ENCODE measurements around the gene MARK3. TPM values are rescaled to one million over a fixed set of nuclear protein-coding genes. Genes with fewer than 3 reads are reported as not detected.

The MARK3 gene
- total RNA-seq, 1 experiment from 2014 or later, result 189 TPM

DNA sequence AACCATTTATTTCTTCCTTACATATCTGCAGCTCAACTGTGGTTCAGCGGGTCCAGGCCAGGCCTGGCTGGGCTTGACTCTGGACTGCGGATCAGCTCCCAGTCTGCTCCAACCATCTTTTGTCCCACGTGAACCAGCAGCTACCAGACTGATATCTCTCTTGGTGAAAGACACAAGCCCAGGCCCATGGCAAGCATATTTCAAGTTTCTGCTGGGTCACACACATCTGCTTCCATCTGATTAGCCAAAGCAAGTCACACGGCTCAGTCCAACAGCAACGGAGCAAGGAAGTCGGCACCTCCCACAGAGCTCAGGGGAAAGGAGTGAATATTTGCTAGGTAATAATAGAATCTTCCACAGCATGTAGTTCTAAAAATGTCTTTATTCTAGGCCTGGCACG lies 24.7 kb upstream of the MARK3 start:
- BruUV-seq (replicated peaks), result no TSS peak
- POLR2A ChIA-PET (ENCODE audit: unreplicated experiment), result no interaction called here
- Histone ChIP-seq H3K4me3 (no peak overlapping the region), H3K9me2 (ENCODE audit: insufficient read depth) (no peaks in the 10 kb centered on the region), H3K4me2 (no peak overlapping the region), H3K4me1 (replicated peaks; ENCODE audit: insufficient read depth) (peaks cover 39% of the 10 kb centered on the region), H3K27me3 (ENCODE audit: insufficient read depth, low read depth) (no peaks in the 10 kb centered on the region), H3K27ac (peak overlapping the region; percentile 86; the same call in 1 of the 2 replicates), H3K9me3 (ENCODE audit: insufficient read depth, low read depth) (peaks cover 31% of the 10 kb centered on the region), H3F3A (ENCODE audit: insufficient read depth, low read depth) (peaks cover 47% of the 10 kb centered on the region), H3K79me2 (ENCODE audit: low read depth) (no peaks in the 10 kb centered on the region), H3K36me3 (ENCODE audit: low read depth) (peaks cover 13% of the 10 kb centered on the region; the same call in 1 of the 2 replicates), H2AFZ (no peak overlapping the region), H4K20me1 (ENCODE audit: insufficient read depth) (no peaks in the 10 kb centered on the region)
- TF ChIP-seq, protein P1, sequence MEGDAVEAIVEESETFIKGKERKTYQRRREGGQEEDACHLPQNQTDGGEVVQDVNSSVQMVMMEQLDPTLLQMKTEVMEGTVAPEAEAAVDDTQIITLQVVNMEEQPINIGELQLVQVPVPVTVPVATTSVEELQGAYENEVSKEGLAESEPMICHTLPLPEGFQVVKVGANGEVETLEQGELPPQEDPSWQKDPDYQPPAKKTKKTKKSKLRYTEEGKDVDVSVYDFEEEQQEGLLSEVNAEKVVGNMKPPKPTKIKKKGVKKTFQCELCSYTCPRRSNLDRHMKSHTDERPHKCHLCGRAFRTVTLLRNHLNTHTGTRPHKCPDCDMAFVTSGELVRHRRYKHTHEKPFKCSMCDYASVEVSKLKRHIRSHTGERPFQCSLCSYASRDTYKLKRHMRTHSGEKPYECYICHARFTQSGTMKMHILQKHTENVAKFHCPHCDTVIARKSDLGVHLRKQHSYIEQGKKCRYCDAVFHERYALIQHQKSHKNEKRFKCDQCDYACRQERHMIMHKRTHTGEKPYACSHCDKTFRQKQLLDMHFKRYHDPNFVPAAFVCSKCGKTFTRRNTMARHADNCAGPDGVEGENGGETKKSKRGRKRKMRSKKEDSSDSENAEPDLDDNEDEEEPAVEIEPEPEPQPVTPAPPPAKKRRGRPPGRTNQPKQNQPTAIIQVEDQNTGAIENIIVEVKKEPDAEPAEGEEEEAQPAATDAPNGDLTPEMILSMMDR (conservative IDR thresholded peaks at IDR 0.05), result no peak
- no peak for TF ChIP-seq EZH2 (IDR thresholded peaks at IDR 0.05; ENCODE audit: low read depth)
- intact Hi-C loops (cut with micrococcal nuclease; ENCODE audit: unreplicated experiment), result no loop called here
- no peak for DNase-seq
- CTCF ChIA-PET, result interaction anchor here (0.9 kb wide), 1 partner anchor 32 kb away, joined by 3 read pairs; no protein-coding TSS in a partner anchor

DNA sequence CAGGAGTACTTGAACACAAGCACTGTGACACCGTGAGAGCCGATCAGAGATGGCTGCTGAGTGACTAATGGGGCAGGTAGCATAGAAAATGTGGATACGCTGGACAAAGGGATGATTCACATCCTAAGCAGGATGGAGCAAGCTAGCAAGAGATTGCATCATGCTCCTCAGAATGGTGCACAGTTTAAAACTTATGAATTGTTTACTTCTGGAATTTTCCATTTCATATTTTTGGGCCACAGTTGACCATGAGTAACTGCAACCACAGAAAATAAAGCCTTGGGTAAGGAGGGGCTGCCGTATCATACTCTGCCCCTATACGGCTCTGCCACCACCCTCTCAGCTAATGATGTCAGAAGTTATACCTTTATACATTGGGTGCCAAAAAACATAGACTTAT lies 23.3 kb upstream of the MARK3 start:
- Histone ChIP-seq H3K9me2 (ENCODE audit: insufficient read depth) (no peaks in the 10 kb centered on the region), H4K20me1 (ENCODE audit: insufficient read depth) (no peaks in the 10 kb centered on the region), H2AFZ (peak overlapping the region; percentile 46), H3K36me3 (ENCODE audit: low read depth) (peaks cover 13% of the 10 kb centered on the region; the same call in 1 of the 2 replicates), H3K27ac (peak overlapping the region; percentile 86), H3K79me2 (ENCODE audit: low read depth) (no peaks in the 10 kb centered on the region), H3K27me3 (ENCODE audit: insufficient read depth, low read depth) (no peaks in the 10 kb centered on the region), H3K9me3 (ENCODE audit: insufficient read depth, low read depth) (peaks cover 31% of the 10 kb centered on the region), H3K4me2 (peak overlapping the region; percentile 35), H3K4me1 (replicated peaks; ENCODE audit: insufficient read depth) (peaks cover 26% of the 10 kb centered on the region), H3F3A (ENCODE audit: insufficient read depth, low read depth) (peaks cover 35% of the 10 kb centered on the region), H3K4me3 (peak overlapping the region; percentile 4; the same call in 1 of the 2 replicates)
- no TSS peak for BruUV-seq (replicated peaks)
- DNase-seq, result peak; percentile 58 to 99
- POLR2A ChIA-PET (ENCODE audit: unreplicated experiment), result interaction anchor here (0.6 to 0.7 kb wide), 3 partner anchors 15 to 266 kb away, joined by 3 to 6 read pairs (median 4); no protein-coding TSS in a partner anchor
- TF ChIP-seq, protein P1 (conservative IDR thresholded peaks at IDR 0.05), result no peak
- TF ChIP-seq EZH2 (IDR thresholded peaks at IDR 0.05; ENCODE audit: low read depth), result no peak
- CTCF ChIA-PET, result interaction anchor here (0.6 kb wide), 1 partner anchor 347 kb away, joined by 3 read pairs; no protein-coding TSS in a partner anchor
- intact Hi-C loops (cut with micrococcal nuclease; ENCODE audit: unreplicated experiment), result no loop called here

DNA sequence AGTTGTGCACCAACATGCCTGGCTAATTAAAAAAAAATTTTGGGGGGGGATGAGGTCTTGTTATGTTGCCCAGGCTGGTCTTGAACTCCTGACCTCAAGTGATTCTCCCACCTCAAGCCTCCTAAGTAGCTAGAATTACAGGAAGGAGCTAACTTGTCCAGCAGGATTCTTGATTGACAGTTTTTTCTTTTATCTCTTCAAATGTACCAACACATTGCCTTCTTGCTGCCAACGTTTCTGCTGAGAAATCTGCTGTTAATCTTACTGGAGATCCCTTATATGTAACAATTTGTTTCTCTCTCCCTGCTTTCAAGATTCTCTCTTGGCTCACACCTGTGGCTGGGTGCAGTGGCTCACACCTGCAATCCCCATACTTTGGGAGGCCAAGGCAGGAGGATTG lies 22.4 kb upstream of the MARK3 start:
- Histone ChIP-seq H3K36me3 (ENCODE audit: low read depth) (peaks cover 13% of the 10 kb centered on the region; the same call in 1 of the 2 replicates), H3K4me3 (peak overlapping the region; percentile 4; the same call in 1 of the 2 replicates), H4K20me1 (ENCODE audit: insufficient read depth) (no peaks in the 10 kb centered on the region), H3K27ac (peak overlapping the region; percentile 86), H3K9me2 (ENCODE audit: insufficient read depth) (no peaks in the 10 kb centered on the region), H3K4me1 (replicated peaks; ENCODE audit: insufficient read depth) (peaks cover 24% of the 10 kb centered on the region), H3K27me3 (ENCODE audit: insufficient read depth, low read depth) (no peaks in the 10 kb centered on the region), H3K4me2 (peak overlapping the region; percentile 35; the same call in 1 of the 2 replicates), H3F3A (ENCODE audit: insufficient read depth, low read depth) (peaks cover 28% of the 10 kb centered on the region), H3K9me3 (ENCODE audit: insufficient read depth, low read depth) (peaks cover 31% of the 10 kb centered on the region), H3K79me2 (ENCODE audit: low read depth) (no peaks in the 10 kb centered on the region), H2AFZ (no peak overlapping the region)
- DNase-seq, result peak in 1 of 2 experiments; percentile 79
- BruUV-seq (replicated peaks), result no TSS peak
- intact Hi-C loops (cut with micrococcal nuclease; ENCODE audit: unreplicated experiment), result no loop called here
- POLR2A ChIA-PET (ENCODE audit: unreplicated experiment), result interaction anchor here (0.6 kb wide), 2 partner anchors 23 to 677 kb away, joined by 3 read pairs; no protein-coding TSS in a partner anchor
- CTCF ChIA-PET, result interaction anchor here (0.7 kb wide), 1 partner anchor 91 kb away, joined by 3 read pairs; no protein-coding TSS in a partner anchor
- TF ChIP-seq, protein P1 (conservative IDR thresholded peaks at IDR 0.05), result no peak
- no peak for TF ChIP-seq EZH2 (IDR thresholded peaks at IDR 0.05; ENCODE audit: low read depth)

Data from PC-9 (cell line).